ENCODE data around the gene GDF11. TPM values are rescaled to one million over a fixed set of nuclear protein-coding genes. Genes with fewer than 3 reads are reported as not detected.

The GDF11 gene
- total RNA-seq, 1 donor from 2014 or later: 66.6 TPM

- no peak for DNase-seq (ENCODE audit: low read depth, low spot score)
- Mint-ChIP-seq H3K4me1 (peaks cover 36% of the 10 kb centered on the region), H3K36me3 (ENCODE audit: low read depth) (peaks cover 8% of the 10 kb centered on the region), H3K9me3 (no peaks in the 10 kb centered on the region), H3K27ac (ENCODE audit: unreplicated experiment) (no peak overlapping the region), H3K27me3 (ENCODE audit: low read depth) (no peaks in the 10 kb centered on the region), H3K4me3 (peak overlapping the region; percentile 80)
- no peak for TF ChIP-seq CTCF (conservative IDR thresholded peaks at IDR 0.05)
These were observed 19.3 kb upstream of the GDF11 start for GRCh38 chr12:55723516-55724225.

GRCh38 chr12:55724226-55724939 lies 18.5 kb upstream of the GDF11 start:
- Mint-ChIP-seq H3K27me3 (ENCODE audit: low read depth) (no peaks in the 10 kb centered on the region), H3K9me3 (no peaks in the 10 kb centered on the region), H3K27ac (ENCODE audit: unreplicated experiment) (no peak overlapping the region), H3K36me3 (ENCODE audit: low read depth) (peaks cover 8% of the 10 kb centered on the region), H3K4me3 (peak overlapping the region; percentile 80), H3K4me1 (peaks cover 33% of the 10 kb centered on the region)
- DNase-seq (ENCODE audit: low read depth, low spot score): peak; percentile 59
- TF ChIP-seq CTCF (conservative IDR thresholded peaks at IDR 0.05): peak; percentile 64

- Mint-ChIP-seq H3K4me1 (peaks cover 38% of the 10 kb centered on the region), H3K9me3 (no peaks in the 10 kb centered on the region), H3K27me3 (ENCODE audit: low read depth) (no peaks in the 10 kb centered on the region), H3K36me3 (ENCODE audit: low read depth) (peaks cover 8% of the 10 kb centered on the region), H3K27ac (ENCODE audit: unreplicated experiment) (no peak overlapping the region), H3K4me3 (peak overlapping the region; percentile 80)
- no peak for TF ChIP-seq CTCF (conservative IDR thresholded peaks at IDR 0.05)
- DNase-seq (ENCODE audit: low read depth, low spot score): no peak
These were observed 18.0 kb upstream of the GDF11 start for GRCh38 chr12:55724940-55725309.

- Mint-ChIP-seq H3K27me3 (ENCODE audit: low read depth) (no peaks in the 10 kb centered on the region), H3K4me1 (peaks cover 45% of the 10 kb centered on the region), H3K36me3 (ENCODE audit: low read depth) (peaks cover 8% of the 10 kb centered on the region), H3K9me3 (no peaks in the 10 kb centered on the region), H3K4me3 (peak overlapping the region; percentile 80), H3K27ac (ENCODE audit: unreplicated experiment) (no peak overlapping the region)
- TF ChIP-seq CTCF (conservative IDR thresholded peaks at IDR 0.05): no peak
- DNase-seq (ENCODE audit: low read depth, low spot score): no peak
These were observed 17.4 kb upstream of the GDF11 start for GRCh38 chr12:55725556-55725955.

GRCh38 chr12:55726971-55727370 lies 16.0 kb upstream of the GDF11 start:
- Mint-ChIP-seq H3K27ac (ENCODE audit: unreplicated experiment) (no peak overlapping the region), H3K27me3 (ENCODE audit: low read depth) (no peaks in the 10 kb centered on the region)
- TF ChIP-seq CTCF (conservative IDR thresholded peaks at IDR 0.05): no peak

More at GRCh38 chr12:55726971-55727370, 16.0 kb upstream of the GDF11 start:
- peaks cover 46% of the 10 kb centered on the region for H3K4me1 Mint-ChIP-seq
- no peaks in the 10 kb centered on the region for H3K9me3 Mint-ChIP-seq
- H3K36me3 Mint-ChIP-seq (ENCODE audit: low read depth): peaks cover 8% of the 10 kb centered on the region
- no peak for DNase-seq (ENCODE audit: low read depth, low spot score)
- peak overlapping the region; percentile 94 for H3K4me3 Mint-ChIP-seq

Measured in neural crest cell (in vitro differentiated cells).